ENCODE results near the gene TGFA.

DNA sequence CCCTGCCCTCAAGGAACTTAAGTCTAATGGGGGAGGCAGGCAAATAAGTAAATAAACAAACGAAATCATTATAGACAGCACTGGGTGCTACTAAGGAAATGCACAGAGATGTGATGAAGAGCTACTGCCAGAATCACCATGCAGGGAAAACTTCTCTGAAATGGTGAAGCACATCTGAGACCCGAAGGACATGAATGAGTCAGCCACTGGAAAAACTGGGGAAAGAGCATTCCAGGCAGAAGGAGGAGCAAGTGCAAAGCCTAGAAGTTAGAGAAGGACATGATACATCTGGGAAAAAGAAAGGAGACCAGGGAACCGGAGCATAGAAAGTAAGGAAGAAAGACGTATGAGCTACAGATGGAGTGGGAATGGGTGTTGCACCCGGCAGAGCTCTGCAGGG is 56.8 kb downstream of the TGFA start:
- TF ChIP-seq, protein P1, sequence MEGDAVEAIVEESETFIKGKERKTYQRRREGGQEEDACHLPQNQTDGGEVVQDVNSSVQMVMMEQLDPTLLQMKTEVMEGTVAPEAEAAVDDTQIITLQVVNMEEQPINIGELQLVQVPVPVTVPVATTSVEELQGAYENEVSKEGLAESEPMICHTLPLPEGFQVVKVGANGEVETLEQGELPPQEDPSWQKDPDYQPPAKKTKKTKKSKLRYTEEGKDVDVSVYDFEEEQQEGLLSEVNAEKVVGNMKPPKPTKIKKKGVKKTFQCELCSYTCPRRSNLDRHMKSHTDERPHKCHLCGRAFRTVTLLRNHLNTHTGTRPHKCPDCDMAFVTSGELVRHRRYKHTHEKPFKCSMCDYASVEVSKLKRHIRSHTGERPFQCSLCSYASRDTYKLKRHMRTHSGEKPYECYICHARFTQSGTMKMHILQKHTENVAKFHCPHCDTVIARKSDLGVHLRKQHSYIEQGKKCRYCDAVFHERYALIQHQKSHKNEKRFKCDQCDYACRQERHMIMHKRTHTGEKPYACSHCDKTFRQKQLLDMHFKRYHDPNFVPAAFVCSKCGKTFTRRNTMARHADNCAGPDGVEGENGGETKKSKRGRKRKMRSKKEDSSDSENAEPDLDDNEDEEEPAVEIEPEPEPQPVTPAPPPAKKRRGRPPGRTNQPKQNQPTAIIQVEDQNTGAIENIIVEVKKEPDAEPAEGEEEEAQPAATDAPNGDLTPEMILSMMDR (IDR thresholded peaks at IDR 0.05): no peak
- no peak for TF ChIP-seq POLR2AphosphoS5 (IDR thresholded peaks at IDR 0.05)

Measured in esophagus muscularis mucosa (tissue), 3 donors.